Measurements from ENCODE around the gene MYL12B.
"Not testable (repeated sequence)": the region's sequence is repeated elsewhere in the genome, so short reads cannot be mapped to it uniquely, and the experiment has no call there.

The MYL12B gene

GRCh38 chr18:3294435-3295080 lies 32.6 kb downstream of the MYL12B start:
- no peak for DNase-seq (ENCODE audit: low read depth in 2 of 3, low spot score in 2 of 3)

GRCh38 chr18:3297025-3297984 lies 35.4 kb downstream of the MYL12B start:
- peak; percentile 69 to 86 (median 75) for DNase-seq (ENCODE audit: low read depth in 2 of 3, low spot score in 2 of 3)

- no peak for DNase-seq (ENCODE audit: low read depth in 2 of 3, low spot score in 2 of 3)
These were observed 42.9 kb downstream of the MYL12B start for GRCh38 chr18:3304832-3305231.

GRCh38 chr18:3305354-3305762 lies 43.4 kb downstream of the MYL12B start:
- DNase-seq (ENCODE audit: low read depth in 2 of 3, low spot score in 2 of 3) = peak in 2 of 3 experiments; percentile 9 to 23

DNA sequence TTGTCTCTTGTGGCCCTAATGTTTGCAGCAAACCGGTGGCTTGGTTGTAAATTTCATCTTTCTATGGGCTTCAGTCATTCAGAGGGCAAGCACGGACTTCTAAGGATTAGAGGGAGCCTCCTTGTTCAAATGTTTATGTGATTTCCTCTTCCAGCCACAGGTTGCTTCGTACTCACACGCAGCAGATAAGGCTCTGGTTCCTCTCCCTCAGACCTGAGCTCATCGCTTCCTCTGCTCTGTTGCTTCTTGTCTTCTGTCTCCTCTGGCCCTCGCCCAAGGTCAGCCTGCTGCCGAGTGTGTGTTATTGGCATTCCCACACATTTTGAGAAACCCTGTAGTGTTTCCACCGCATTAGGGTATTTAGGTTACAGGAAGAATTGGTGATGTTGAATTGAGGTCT lies 44.0 kb downstream of the MYL12B start:
- no peak for DNase-seq (ENCODE audit: low read depth in 2 of 3, low spot score in 2 of 3)

GRCh38 chr18:3306391-3306790 lies 44.5 kb downstream of the MYL12B start:
- DNase-seq (ENCODE audit: low read depth in 2 of 3, low spot score in 2 of 3) = no peak

GRCh38 chr18:3313685-3314084 lies 51.8 kb downstream of the MYL12B start:
- DNase-seq (ENCODE audit: low read depth in 2 of 3, low spot score in 2 of 3) = no peak

DNA sequence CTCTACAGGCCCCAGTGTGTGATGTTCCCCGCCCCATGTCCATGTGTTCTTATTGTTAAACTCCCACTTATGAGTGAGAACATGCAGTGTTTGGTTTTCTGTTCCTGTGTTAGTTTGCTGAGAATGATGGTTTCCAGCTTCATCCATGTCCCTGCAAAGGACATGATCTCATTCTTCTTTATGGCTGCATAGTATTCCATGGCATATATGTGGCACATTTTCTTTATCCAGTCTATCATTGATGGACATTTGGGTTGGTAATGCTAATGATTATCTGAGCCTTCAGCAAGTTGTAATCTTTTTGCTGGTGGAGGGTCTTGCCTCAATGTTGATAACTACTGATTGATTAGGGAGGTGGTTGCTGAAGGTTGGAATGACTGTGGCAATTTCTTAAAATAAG lies 53.4 kb downstream of the MYL12B start:
- not testable (repeated sequence) for DNase-seq (ENCODE audit: low read depth in 2 of 3, low spot score in 2 of 3)

GRCh38 chr18:3319399-3319798 lies 57.5 kb downstream of the MYL12B start:
- DNase-seq (ENCODE audit: low read depth in 2 of 3, low spot score in 2 of 3) = no peak

DNA sequence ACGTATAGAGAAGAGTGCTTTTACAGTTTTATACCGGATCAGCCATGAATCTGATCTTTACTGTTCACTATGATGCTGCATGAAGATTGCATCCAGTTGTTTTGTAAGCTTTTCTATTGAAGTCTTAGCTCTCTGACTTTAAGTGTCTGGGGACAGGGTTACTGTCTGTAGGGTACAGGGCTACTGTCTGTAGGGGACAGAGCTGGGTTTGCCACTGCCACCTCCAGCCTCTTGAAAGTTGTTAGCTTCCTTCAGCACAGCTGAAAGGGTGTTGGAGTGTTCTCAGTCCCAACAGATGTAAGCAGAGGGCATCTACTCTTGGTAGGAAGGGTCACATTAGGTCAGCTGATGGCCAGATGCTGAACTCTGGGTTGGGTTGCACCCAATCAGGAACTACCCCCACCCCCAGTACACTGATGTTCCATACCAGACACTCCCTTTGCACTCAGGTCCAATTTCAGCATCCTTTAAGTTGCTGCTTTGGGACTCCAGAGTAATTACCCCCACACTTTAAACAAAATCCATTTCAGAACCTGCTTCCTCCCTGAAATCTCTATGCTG lies 58.0 kb downstream of the MYL12B start:
- DNase-seq (ENCODE audit: low read depth in 2 of 3, low spot score in 2 of 3) = no peak

DNA sequence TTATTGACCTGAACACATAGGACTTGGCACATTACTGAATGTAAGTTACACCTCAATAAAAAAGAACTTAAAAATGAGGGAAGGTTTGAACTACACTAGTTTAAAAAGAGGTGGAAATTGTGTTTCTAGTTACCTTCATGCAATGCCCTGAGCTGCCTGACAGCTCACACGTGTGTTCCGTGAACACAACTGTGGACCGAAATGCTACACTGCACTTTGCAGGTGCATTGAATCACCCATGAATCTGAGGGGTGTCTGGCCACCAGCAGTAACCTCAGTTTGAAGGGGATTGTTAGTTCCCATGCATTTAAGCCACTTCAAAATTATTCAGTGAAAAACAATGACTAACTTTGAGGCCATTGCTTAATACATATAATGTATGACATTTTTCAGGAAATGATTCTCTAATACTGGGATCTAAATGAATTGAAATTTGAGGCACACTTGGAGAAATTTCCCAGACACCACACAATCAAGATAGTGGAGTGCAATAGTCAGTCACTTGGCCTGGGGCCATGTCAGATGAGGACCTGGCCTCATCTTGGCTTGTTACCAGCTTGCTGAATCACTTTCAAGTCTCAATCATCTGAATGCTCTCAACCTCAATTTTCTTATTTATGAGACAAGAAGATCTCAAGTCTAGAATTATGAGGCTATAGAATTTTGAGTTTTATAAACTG lies 59.3 kb downstream of the MYL12B start:
- no peak for DNase-seq (ENCODE audit: low read depth in 2 of 3, low spot score in 2 of 3)

DNA sequence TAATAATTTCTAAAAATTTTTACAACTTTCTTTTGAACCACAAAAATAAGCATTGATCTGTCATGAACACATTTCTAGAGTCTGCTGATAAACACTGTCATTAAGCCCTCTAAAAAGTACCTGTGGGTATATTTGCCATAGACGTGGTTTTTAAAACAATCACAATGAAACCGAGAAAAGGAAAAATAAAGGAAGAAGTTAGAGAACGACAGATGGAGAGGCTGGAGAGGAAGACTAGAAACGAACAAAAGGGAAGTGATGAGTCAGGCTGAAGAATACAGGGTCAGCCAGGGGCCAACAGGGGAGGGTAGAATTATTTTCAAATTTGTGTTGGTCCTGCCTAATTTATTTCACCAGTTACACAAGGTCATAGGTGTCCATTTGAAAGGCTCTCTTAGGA lies 62.0 kb downstream of the MYL12B start:
- no peak for DNase-seq (ENCODE audit: low read depth in 2 of 3, low spot score in 2 of 3)
